ENCODE results near the gene SLC12A3.

GRCh38 chr16:56851671-56852400, 13.2 kb upstream of the SLC12A3 start:
- TF ChIP-seq POLR2A (IDR thresholded peaks at IDR 0.05; ENCODE audit: low read length) (no peak), GATA1 (IDR thresholded peaks at IDR 0.05; ENCODE audit: low read depth, low read length) (no peak)

Data from erythroblast (primary cell).